Measurements from ENCODE around the gene FHIP1A.

DNA sequence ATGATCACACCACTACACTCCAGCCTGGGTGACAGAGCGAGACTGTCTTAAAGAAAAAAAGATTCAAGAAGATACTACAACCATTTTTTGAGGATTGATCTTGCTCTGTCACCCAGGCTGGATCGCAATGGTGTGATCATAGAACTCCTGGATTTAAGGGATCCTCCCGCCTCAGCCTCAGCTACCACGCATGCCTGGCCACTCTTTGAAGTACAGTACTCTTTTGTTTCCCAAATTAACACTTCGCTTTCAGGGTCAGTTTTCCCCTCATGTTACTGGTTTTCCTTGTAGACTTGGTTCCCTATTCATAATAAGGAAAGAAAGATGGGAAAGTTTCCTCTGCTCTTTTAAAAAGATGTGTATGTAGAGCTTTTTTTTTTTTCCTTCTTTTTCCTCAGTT, 34.3 kb downstream of the FHIP1A start:
- TF ChIP-seq, protein P1, sequence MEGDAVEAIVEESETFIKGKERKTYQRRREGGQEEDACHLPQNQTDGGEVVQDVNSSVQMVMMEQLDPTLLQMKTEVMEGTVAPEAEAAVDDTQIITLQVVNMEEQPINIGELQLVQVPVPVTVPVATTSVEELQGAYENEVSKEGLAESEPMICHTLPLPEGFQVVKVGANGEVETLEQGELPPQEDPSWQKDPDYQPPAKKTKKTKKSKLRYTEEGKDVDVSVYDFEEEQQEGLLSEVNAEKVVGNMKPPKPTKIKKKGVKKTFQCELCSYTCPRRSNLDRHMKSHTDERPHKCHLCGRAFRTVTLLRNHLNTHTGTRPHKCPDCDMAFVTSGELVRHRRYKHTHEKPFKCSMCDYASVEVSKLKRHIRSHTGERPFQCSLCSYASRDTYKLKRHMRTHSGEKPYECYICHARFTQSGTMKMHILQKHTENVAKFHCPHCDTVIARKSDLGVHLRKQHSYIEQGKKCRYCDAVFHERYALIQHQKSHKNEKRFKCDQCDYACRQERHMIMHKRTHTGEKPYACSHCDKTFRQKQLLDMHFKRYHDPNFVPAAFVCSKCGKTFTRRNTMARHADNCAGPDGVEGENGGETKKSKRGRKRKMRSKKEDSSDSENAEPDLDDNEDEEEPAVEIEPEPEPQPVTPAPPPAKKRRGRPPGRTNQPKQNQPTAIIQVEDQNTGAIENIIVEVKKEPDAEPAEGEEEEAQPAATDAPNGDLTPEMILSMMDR (IDR thresholded peaks at IDR 0.05): no peak
- TF ChIP-seq POLR2AphosphoS5 (IDR thresholded peaks at IDR 0.05; ENCODE audit: low read depth, low read length): no peak
- no peak for TF ChIP-seq TCF7L2 (IDR thresholded peaks at IDR 0.05; ENCODE audit: low read depth, low read length)
- TF ChIP-seq REST (IDR thresholded peaks at IDR 0.05; ENCODE audit: insufficient read depth in 1 of 2, low read depth in 2 of 2, low read length in 1 of 2): no peak

All from Panc1 (cell line).